Measurements from ENCODE around the gene THRA. TPM values are rescaled to one million over a fixed set of nuclear protein-coding genes. Genes with fewer than 3 reads are reported as not detected.

Gene THRA
- total and polyA plus RNA-seq, 9 of the 15 experiments (the other 6 are each of a cell fraction or from before 2014, with no cell fraction given): 0.34 to 23.4 (median 12.7) TPM

GRCh38 chr17:40062329-40063186 lies at the start of gene THRA (continued):
- TF ChIP-seq, protein P1, sequence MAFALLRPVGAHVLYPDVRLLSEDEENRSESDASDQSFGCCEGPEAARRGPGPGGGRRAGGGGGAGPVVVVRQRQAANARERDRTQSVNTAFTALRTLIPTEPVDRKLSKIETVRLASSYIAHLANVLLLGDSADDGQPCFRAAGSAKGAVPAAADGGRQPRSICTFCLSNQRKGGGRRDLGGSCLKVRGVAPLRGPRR (CRISPR knock-in tag; IDR thresholded peaks at IDR 0.05): no peak
- peak in 2 of 3 experiments; percentile 23 to 48 for TF ChIP-seq YY1 (IDR thresholded peaks at IDR 0.05; ENCODE audit: borderline replicate concordance in 1 of 3, control insufficient read depth in 1 of 3, extremely low read depth in 1 of 3, insufficient read depth in 3 of 3, insufficient read length in 1 of 3, insufficient replicate concordance in 2 of 3, low read depth in 1 of 3, low read length in 2 of 3)
- no peak for TF ChIP-seq ZC3H4 (CRISPR knock-in tag; IDR thresholded peaks at IDR 0.05; ENCODE audit: borderline replicate concordance)
- no peak for TF ChIP-seq HNRNPLL (IDR thresholded peaks at IDR 0.05; ENCODE audit: low read depth, low read length, poor library complexity, severe bottlenecking)
- TF ChIP-seq ATF4 (CRISPR knock-in tag; IDR thresholded peaks at IDR 0.05): no peak
- peak; percentile 96 for TF ChIP-seq VEZF1 (CRISPR knock-in tag; IDR thresholded peaks at IDR 0.05)
- peak; percentile 80 for TF ChIP-seq ESRRA (IDR thresholded peaks at IDR 0.05; ENCODE audit: borderline replicate concordance, low read depth)
- TF ChIP-seq DNMT1 (IDR thresholded peaks at IDR 0.05): no peak
- TF ChIP-seq FOXK2 (conservative IDR thresholded peaks at IDR 0.05 in 1 of 2, IDR thresholded peaks at IDR 0.05 in 1 of 2; ENCODE audit: low read depth in 2 of 2): no peak
- no peak for TF ChIP-seq HBP1 (CRISPR knock-in tag; IDR thresholded peaks at IDR 0.05)
- no peak; the same call in 1 of the 2 replicates for TF ChIP-seq L3MBTL2 (IDR thresholded peaks at IDR 0.05)
- no peak for TF ChIP-seq ATF7 (IDR thresholded peaks at IDR 0.05)
- TF ChIP-seq CREM (IDR thresholded peaks at IDR 0.05; ENCODE audit: low read depth): 0 out of 2 replicates have a peak, but pooled peaks have one; percentile 2

All from K562 (cell line).